RWPE2 (cell line): ENCODE results near the gene SNRPA.
A peak's percentile ranks its signal among the peaks of the same experiment; 100 is the strongest.

Experiments used
- ATAC-seq: fragments of 200-7000 bp; cut with Tn5 transposase; 3 replicates; pipeline ENCODE4 v1.9.1; 2021; ENCODE audit warnings: low read depth
- DNase-seq: peaks from one replicate; pipeline ENCODE4 v3.0.0-alpha.2; 2020; ENCODE audit warnings: low spot score
- H3K27ac ChIP-seq: fragments of 450-650 bp; 2 replicates; pipeline ENCODE4 v1.5.1; 2017; ENCODE audit warnings: mild to moderate bottlenecking; ENCODE audit not compliant: poor library complexity, severe bottlenecking
- H3K27me3 ChIP-seq: fragments of 250-450 bp; sonication (Bioruptor Pico); 2 replicates; pipeline ENCODE4 v1.5.1; 2021; ENCODE audit warnings: mild to moderate bottlenecking, moderate library complexity; ENCODE audit not compliant: insufficient read depth, poor library complexity, severe bottlenecking
- H3K36me3 ChIP-seq: fragments of 250-450 bp; sonication (Bioruptor Pico); 2 replicates; pipeline ENCODE4 v1.5.1; 2020; ENCODE audit warnings: low read depth, mild to moderate bottlenecking, moderate library complexity
- H3K4me1 ChIP-seq: fragments of 250-450 bp; sonication (Bioruptor Pico); 2 replicates; pipeline ENCODE4 v1.5.1; 2021; ENCODE audit warnings: mild to moderate bottlenecking, moderate library complexity; ENCODE audit not compliant: insufficient read depth, poor library complexity, severe bottlenecking
- H3K4me3 ChIP-seq: fragments of 250-450 bp; sonication (Bioruptor Pico); 2 replicates; pipeline ENCODE4 v1.5.1; 2021; ENCODE audit warnings: mild to moderate bottlenecking, moderate library complexity; ENCODE audit not compliant: severe bottlenecking
- H3K9me3 ChIP-seq: fragments of 250-450 bp; sonication (Bioruptor Pico); 2 replicates; pipeline ENCODE4 v1.5.1; 2021; ENCODE audit warnings: mild to moderate bottlenecking, moderate library complexity; ENCODE audit not compliant: severe bottlenecking
- TF ChIP-seq, protein P1 (sequence below): fragments of 450-650 bp; IDR thresholded peaks from one replicate; pipeline ENCODE4 v1.5.1; 2017; ENCODE audit warnings: mild to moderate bottlenecking, moderate library complexity; ENCODE audit not compliant: poor library complexity, severe bottlenecking

The SNRPA gene

DNA sequence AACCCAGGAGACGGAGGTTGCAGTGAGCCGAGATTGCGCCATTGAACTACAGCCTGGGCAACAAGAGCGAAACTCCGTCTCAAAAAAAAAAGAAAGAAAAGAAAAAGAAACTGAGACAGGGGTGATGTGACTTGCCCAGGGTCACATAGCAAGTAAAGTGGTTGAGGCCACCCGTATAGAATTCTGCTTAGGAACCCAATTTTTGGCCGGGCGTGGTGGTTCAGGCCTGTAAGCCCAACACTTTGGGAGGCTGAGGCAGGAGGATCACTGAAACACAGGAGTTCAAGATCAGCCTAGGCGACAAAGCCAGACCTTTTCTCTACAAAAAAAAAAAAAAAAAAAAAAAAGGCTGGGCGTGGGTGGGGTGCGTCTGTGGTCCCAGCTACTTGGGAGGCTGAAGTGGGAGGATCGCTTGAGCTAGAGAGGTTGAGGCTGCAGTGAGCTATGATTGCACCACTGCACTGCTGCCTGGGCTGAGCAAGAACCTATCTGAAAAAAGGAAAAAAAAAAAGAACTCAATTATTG lies 1.3 kb downstream of the SNRPA start:
- DNase-seq = no peak
- ATAC-seq = no peak
- H3K27ac ChIP-seq = peak overlapping the region; percentile 80
- TF ChIP-seq, protein P1, sequence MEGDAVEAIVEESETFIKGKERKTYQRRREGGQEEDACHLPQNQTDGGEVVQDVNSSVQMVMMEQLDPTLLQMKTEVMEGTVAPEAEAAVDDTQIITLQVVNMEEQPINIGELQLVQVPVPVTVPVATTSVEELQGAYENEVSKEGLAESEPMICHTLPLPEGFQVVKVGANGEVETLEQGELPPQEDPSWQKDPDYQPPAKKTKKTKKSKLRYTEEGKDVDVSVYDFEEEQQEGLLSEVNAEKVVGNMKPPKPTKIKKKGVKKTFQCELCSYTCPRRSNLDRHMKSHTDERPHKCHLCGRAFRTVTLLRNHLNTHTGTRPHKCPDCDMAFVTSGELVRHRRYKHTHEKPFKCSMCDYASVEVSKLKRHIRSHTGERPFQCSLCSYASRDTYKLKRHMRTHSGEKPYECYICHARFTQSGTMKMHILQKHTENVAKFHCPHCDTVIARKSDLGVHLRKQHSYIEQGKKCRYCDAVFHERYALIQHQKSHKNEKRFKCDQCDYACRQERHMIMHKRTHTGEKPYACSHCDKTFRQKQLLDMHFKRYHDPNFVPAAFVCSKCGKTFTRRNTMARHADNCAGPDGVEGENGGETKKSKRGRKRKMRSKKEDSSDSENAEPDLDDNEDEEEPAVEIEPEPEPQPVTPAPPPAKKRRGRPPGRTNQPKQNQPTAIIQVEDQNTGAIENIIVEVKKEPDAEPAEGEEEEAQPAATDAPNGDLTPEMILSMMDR = no peak
- peaks cover 48% of the 10 kb centered on the region for H3K36me3 ChIP-seq
- H3K4me3 ChIP-seq = peak overlapping the region; percentile 67
- H3K9me3 ChIP-seq = no peaks in the 10 kb centered on the region
- no peaks in the 10 kb centered on the region for H3K27me3 ChIP-seq
- peaks cover 26% of the 10 kb centered on the region for H3K4me1 ChIP-seq

- peaks cover 72% of the 10 kb centered on the region for H3K36me3 ChIP-seq
- ATAC-seq (no peak), DNase-seq (no peak)
- no peaks in the 10 kb centered on the region for H3K9me3 ChIP-seq
- H3K27me3 ChIP-seq = no peaks in the 10 kb centered on the region
- TF ChIP-seq, protein P1 = no peak
- no peak overlapping the region for H3K27ac ChIP-seq
- peaks cover 21% of the 10 kb centered on the region for H3K4me1 ChIP-seq
- no peak overlapping the region for H3K4me3 ChIP-seq
Observed at GRCh38 chr19:40754611-40755247, 3.7 kb downstream of the SNRPA start.

DNA sequence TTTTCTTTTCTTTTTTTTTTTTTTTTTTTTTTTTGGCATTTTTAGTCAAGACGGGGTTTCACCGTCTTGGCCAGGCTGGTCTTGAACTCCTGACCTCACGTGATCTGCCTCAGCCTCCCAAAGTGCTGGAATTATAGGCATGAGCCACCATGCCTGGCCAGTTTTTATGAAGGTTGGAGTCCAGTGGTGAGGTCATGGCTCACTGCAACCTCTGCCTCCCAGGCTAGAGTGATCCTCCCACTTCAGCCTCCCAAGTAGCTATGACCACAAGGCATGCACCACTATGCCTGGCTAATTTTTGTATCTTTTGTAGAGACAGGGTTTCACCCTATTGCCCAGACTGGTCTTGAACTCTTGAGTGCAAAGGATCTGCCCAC lies 4.2 kb downstream of the SNRPA start:
- ATAC-seq (no peak), DNase-seq (no peak)
- Histone ChIP-seq H3K9me3 (no peaks in the 10 kb centered on the region), H3K4me3 (no peak overlapping the region), H3K27me3 (no peaks in the 10 kb centered on the region), H3K36me3 (peaks cover 77% of the 10 kb centered on the region), H3K4me1 (peaks cover 19% of the 10 kb centered on the region), H3K27ac (peak overlapping the region; percentile 19)
- TF ChIP-seq, protein P1 = no peak

DNA sequence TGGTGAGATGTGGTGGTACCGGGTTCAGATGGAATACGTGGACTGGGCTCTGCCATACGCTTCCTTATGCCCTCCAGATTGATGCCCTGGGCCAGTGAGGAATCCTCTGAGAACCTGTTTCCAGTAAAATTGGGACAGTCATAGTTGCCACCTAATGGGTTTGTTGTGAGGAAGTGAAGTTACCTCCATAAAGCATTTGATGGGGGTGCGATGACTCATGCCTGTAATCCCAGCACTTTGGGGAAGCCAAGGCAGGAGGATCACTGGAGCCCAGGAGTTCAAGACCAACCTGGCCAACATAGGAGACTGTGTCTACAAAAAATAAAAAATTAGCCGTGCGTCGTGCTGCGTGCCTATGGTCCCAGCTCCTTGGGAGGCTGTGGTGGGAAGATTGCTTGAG lies 4.8 kb downstream of the SNRPA start:
- no peak overlapping the region for H3K4me3 ChIP-seq
- H3K27me3 ChIP-seq = no peaks in the 10 kb centered on the region
- DNase-seq = no peak
- ATAC-seq = no peak
- H3K4me1 ChIP-seq = peaks cover 19% of the 10 kb centered on the region
- TF ChIP-seq, protein P1 = no peak
- peaks cover 83% of the 10 kb centered on the region for H3K36me3 ChIP-seq
- no peaks in the 10 kb centered on the region for H3K9me3 ChIP-seq
- H3K27ac ChIP-seq = peak overlapping the region; percentile 19

DNA sequence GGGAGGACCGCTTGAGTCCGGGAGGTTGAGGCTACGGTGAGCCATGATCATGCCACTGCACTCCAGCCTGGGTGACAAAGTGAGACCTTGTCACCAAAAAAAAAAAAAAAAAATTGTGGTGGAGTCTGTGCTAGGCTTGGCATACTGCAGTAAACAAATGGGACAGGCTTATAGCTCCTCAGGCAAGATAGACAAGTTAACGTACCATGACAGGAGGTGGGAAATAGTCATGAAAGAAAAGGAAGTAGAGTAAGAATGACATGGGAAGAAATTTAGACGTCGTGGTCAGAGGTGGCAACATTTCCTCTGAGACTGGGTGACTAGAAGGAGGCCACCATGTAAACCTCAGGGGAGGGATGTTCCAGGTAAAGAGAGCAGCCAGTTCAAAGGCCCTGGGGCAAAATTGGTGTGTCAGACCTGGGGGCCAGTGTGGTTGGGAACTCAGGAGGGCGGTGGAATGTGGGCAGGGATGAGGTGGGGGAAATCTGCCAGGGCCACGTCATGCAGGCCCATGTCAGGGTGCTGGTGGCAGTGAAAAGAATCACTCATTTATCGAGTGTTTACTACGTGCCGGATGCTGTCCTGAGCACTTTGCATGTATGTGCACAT lies 5.6 kb downstream of the SNRPA start:
- Histone ChIP-seq H3K36me3 (peaks cover 91% of the 10 kb centered on the region), H3K27me3 (no peaks in the 10 kb centered on the region)
- peak; percentile 62 for ATAC-seq

More for the DNA sequence above, 5.6 kb downstream of the SNRPA start:
- no peak overlapping the region for H3K4me3 ChIP-seq
- TF ChIP-seq, protein P1 = no peak
- DNase-seq = no peak
- H3K4me1 ChIP-seq = peaks cover 19% of the 10 kb centered on the region
- H3K27ac ChIP-seq = peak overlapping the region; percentile 19
- no peaks in the 10 kb centered on the region for H3K9me3 ChIP-seq
